Activated CD4-positive, alpha-beta T cell treated with anti-CD3 and anti-CD28 coated beads, Interleukin-2, Interleukin-6, amounts not matched to agents 100 ng/mL and 50 ng/mL, durations not matched to agents 16 hours and 8 hours (primary cell): ENCODE results near the gene DPF3.

Experiments
- DNase-seq: peaks from one replicate; pipeline ENCODE4 v3.0.0-alpha.2; 2020

The DPF3 gene

GRCh38 chr14:72588521-72588920, 305.4 kb downstream of the DPF3 start:
- no peak for DNase-seq

- DNase-seq, result no peak
Observed at GRCh38 chr14:72583316-72584272, 310.3 kb downstream of the DPF3 start.

GRCh38 chr14:72582582-72582981, 311.3 kb downstream of the DPF3 start:
- DNase-seq, result peak; percentile 32

GRCh38 chr14:72578514-72578913, 315.4 kb downstream of the DPF3 start:
- no peak for DNase-seq

GRCh38 chr14:72577521-72577920, 316.4 kb downstream of the DPF3 start:
- no peak for DNase-seq

- no peak for DNase-seq
Observed at GRCh38 chr14:72576258-72576657, 317.6 kb downstream of the DPF3 start.

- no peak for DNase-seq
Observed at GRCh38 chr14:72574715-72575114, 319.2 kb downstream of the DPF3 start.

GRCh38 chr14:72573725-72574417, 320.0 kb downstream of the DPF3 start:
- no peak for DNase-seq
